Activated CD8-positive, alpha-beta memory T cell treated with anti-CD3 and anti-CD28 coated beads for 36 hours (primary cell): ENCODE measurements around the gene B3GNT4. TPM values are rescaled to one million over a fixed set of nuclear protein-coding genes. Genes with fewer than 3 reads are reported as not detected.
"Not testable (repeated sequence)": the region's sequence is repeated elsewhere in the genome, so short reads cannot be mapped to it uniquely, and the experiment has no call there.

Experiments
- CTCF ChIA-PET: fragments of 350-600 bp; sonication (Branson Sonifier 250); formaldehyde crosslinking; loops from one replicate; lab custom pipeline; 2021; ENCODE audit warnings: antibody characterized with exemption; lab: Charles Lee
- POLR2A ChIA-PET: fragments of 350-600 bp; sonication (Branson Sonifier 250); formaldehyde crosslinking; loops from one replicate; lab custom pipeline; 2021; ENCODE audit warnings: antibody characterized with exemption; lab: Charles Lee
- total RNA-seq, 2 experiments: library from RNA; stranded (reverse); gene quantifications; one replicate each; pipeline ENCODE4 v1.2.3, GENCODE V29; 2021

The B3GNT4 gene
- total RNA-seq, 2 experiments from 2014 or later: 0.46 to 0.63 TPM

DNA sequence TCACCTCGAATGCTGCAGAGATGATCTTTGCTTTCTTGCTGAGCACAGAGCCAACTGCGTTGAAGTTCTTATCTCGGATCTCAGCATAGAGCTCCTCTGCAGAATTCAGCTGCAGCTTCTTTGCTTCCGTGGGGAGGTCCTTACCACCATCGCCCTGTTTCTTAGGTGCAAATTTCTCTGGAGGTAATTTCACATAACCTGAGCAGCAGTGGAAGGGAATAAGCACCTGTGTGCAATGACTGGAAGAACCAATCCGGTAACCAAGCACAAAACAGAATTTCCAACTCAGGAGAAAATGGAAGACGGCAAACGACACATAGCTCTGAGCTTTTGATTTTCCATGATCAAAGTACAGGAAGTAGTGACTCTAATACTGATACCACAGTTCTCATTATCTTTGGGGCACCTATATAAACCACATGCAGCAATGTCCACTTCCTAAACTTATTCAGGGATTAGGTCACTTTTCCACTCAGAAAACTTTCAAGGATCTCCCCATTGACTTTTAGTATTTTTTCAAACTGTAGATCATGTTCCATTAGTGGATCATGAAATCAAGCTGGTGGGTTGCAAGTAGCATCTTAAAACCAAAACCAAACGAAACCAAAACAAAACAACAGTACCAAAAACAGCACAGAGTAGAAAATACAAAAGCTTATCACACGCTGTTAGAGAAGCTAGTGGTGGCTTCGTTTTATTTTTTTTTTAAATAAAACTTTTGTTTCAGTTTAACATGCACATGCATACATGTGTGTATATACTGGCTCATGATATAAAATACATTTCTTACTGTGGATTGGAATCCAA lies 41.3 kb downstream of the B3GNT4 start:
- ChIA-PET CTCF (interaction anchor here (1.0 to 1.9 kb wide), 6 partner anchors 9 to 591 kb away, joined by 3 to 8 read pairs (median 3); no protein-coding TSS in a partner anchor), POLR2A (interaction anchor here (0.9 to 2.5 kb wide), 3 partner anchors 18 to 256 kb away, joined by 3 to 15 read pairs (median 3); partner anchors contain the start of gene DIABLO)

DNA sequence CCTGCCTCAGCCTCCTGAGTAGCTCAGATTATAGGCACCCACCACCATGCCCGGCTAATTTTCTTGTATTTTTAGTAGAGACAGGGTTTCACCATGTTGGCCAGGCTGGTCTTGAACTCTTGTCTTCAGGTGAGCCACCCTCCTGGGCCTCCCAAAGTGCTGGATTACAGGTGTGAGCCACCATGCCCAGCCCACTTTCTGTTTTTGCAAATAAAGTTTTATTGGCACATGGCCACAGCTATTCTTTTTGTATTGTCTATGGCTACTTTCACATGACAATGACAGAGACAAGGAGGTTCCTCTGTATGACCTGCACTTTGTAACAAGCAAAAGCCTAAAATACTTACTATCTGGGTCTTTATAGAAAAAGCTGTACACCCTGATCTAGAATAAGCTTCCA lies 42.0 kb downstream of the B3GNT4 start:
- POLR2A ChIA-PET: interaction anchor here (2.5 kb wide), 1 partner anchor 19 kb away, joined by 15 read pairs; the partner anchor contains the start of gene DIABLO
- CTCF ChIA-PET: interaction anchor here (1.1 to 1.9 kb wide), 5 partner anchors 10 to 191 kb away, joined by 3 to 8 read pairs (median 4); no protein-coding TSS in a partner anchor

DNA sequence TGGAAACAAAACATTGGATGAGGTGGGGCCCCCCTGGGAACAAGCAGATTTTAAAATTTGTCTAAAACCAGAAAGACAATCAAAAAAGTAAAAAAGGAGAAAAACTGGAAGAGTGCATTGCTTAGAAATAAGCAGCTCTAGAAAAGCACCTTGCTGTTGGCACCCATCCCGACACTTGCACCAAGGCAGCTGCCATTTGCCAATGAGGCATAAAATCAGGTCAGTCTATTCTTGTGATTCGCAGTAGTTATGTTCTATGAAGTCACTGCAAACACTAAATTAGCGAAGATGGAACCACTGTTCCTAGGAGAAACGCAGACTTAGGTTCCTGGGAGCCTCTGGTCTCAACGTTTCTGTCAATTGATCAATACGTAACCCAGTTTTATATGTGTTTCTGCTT lies 46.5 kb downstream of the B3GNT4 start:
- POLR2A ChIA-PET: no interaction called here
- CTCF ChIA-PET: no interaction called here

DNA sequence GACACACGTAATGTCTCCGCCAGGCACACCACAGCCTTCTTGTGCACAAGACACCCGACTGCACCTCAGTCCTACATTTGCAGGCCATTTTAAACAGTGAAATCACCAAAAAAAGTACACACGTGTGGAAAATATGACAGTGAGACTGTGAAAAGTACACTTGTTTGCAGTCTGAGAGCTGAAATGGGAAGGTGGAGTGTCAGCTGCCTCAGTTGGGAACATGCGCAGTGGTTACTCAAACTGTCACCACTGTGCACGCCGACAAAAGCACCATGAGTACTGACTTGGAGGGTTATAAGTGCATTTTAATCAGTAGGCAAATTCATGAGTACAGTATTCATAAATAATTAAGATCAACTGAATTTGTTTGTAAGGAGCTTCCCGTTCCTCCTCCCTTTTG lies 47.0 kb downstream of the B3GNT4 start:
- ChIA-PET POLR2A (no interaction called here), CTCF (no interaction called here)

DNA sequence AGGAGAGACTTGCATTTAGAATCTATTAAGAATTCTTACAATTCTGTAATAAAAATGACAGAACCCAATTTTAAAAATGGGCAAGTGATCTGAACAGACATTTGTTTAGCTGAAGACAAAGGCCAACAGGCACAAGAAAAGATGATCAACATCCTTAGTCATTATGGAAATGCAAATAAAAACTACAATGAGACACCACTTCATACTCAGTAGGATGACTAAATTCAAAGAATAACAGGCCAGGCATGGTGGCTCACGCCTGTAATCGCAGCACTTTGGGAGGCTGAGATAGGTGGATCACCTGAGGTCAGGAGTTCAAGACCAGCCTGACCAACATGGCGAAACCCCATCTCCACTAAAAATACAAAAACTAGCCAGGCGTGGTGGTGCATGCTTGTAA lies 55.0 kb downstream of the B3GNT4 start:
- CTCF ChIA-PET, POLR2A ChIA-PET: not testable (repeated sequence)

Other genes starting within 250 kb of the B3GNT4 start
- gene BCL7A, start 181.8 kb upstream of the B3GNT4 start, total RNA-seq: 1 to 10 TPM; 3.7 to 4.0 TPM
- 10 to 100 TPM; 32.2 to 32.5 TPM for gene MLXIP, start 125.0 kb upstream of the B3GNT4 start, total RNA-seq
- gene IL31, start 29.5 kb upstream of the B3GNT4 start, total RNA-seq: 1 to 10 TPM; 2.0 to 3.4 TPM
- under 1 TPM in 1 of 2 experiments, not detected in 1; 0.11 TPM for gene LRRC43, start 20.6 kb upstream of the B3GNT4 start, total RNA-seq
- gene DIABLO, start 22.3 kb downstream of the B3GNT4 start, total RNA-seq: 10 to 100 TPM; 58.2 to 61.0 TPM
- 10 to 100 TPM; 37.2 to 40.7 TPM for gene VPS33A, start 62.8 kb downstream of the B3GNT4 start, total RNA-seq
- 10 to 100 TPM; 42.5 to 47.2 TPM for gene CLIP1, start 219.0 kb downstream of the B3GNT4 start, total RNA-seq